GM12801 (cell line): Measurements from ENCODE around the gene IRX6.

Experiments
- CTCF ChIP-seq: IDR thresholded peaks from one replicate; pipeline ENCODE4 v1.5.1; 2011; ENCODE audit warnings: control low read depth; ENCODE audit not compliant: insufficient read length; ENCODE audit errors: extremely low read depth

IRX6 gene

GRCh38 chr16:55322327-55322726 is 1.7 kb upstream of the IRX6 start:
- no peak for TF ChIP-seq CTCF

- TF ChIP-seq CTCF = no peak
Measured at GRCh38 chr16:55324285-55325079, 479 bp downstream of the IRX6 start.

GRCh38 chr16:55325080-55325447 is 1.1 kb downstream of the IRX6 start:
- no peak for TF ChIP-seq CTCF

GRCh38 chr16:55325458-55326109 is 1.6 kb downstream of the IRX6 start:
- no peak for TF ChIP-seq CTCF

GRCh38 chr16:55326261-55327092 is 2.5 kb downstream of the IRX6 start:
- TF ChIP-seq CTCF = no peak

- no peak for TF ChIP-seq CTCF
Measured at GRCh38 chr16:55328611-55329569, 4.9 kb downstream of the IRX6 start.
